ENCODE results near the gene DUS2.
"Not testable (repeated sequence)": the region's sequence is repeated elsewhere in the genome, so short reads cannot be mapped to it uniquely, and the experiment has no call there.

DNA sequence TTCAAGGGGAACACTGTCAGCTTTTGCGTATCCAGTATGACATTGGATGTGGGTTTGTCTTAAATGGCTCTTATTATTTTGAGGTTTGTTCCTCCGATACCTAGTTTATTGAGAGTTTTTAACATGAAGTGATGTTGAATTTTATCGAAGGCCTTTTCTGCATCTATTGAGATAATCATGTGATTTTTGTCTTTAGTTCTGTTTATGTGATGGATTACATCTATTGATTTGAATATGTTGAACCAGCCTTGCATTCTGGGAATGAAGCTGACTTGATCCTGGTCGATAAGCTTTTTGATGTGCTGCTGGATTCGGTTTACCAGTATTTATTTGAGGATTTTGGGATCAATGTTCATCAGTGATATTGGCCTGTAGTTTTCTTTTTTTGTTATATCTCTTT is 86.1 kb downstream of the DUS2 start:
- TF ChIP-seq, protein P1, sequence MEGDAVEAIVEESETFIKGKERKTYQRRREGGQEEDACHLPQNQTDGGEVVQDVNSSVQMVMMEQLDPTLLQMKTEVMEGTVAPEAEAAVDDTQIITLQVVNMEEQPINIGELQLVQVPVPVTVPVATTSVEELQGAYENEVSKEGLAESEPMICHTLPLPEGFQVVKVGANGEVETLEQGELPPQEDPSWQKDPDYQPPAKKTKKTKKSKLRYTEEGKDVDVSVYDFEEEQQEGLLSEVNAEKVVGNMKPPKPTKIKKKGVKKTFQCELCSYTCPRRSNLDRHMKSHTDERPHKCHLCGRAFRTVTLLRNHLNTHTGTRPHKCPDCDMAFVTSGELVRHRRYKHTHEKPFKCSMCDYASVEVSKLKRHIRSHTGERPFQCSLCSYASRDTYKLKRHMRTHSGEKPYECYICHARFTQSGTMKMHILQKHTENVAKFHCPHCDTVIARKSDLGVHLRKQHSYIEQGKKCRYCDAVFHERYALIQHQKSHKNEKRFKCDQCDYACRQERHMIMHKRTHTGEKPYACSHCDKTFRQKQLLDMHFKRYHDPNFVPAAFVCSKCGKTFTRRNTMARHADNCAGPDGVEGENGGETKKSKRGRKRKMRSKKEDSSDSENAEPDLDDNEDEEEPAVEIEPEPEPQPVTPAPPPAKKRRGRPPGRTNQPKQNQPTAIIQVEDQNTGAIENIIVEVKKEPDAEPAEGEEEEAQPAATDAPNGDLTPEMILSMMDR (IDR thresholded peaks at IDR 0.05): not testable (repeated sequence)
- TF ChIP-seq POLR2A (IDR thresholded peaks at IDR 0.05): not testable (repeated sequence)
